ENCODE results near the gene PRR29. TPM values are rescaled to one million over a fixed set of nuclear protein-coding genes. Genes with fewer than 3 reads are reported as not detected.

PRR29 gene
- total RNA-seq, 1 experiment from 2014 or later = 0.52 TPM

DNA sequence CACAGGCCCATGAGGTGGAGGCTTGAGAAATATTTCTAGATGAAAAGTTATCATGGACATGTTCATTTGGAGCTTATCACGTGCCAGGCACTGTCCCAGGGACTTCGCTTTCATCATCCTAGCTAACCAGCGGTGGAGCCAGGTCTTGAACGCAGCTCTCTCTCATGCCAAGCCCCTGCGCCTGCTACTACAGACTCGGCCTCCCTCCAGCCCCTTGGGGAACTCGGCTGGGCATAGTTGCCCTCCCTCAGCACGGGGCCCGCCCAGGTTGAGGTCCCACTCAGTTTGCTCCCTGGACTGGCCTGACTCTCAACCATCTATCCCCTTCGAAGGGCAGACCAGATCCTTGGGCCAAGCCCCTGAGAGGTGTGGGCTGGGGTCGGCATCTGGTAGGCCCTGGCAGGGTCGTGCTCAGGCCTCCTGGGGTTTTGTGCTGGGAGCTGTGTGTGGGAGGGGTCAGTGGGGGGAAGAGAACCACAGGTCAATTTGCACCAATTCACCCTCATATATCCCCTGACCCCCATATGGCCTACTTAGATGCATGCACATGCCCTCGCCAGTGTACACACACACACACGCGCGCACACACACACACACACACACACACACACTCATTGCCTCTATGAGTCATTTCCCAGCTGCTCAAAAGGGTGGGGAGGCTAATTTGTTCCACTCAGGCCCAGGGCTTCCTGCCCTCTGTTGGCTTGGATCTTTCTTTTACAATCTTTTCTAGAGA lies 13.3 kb upstream of the PRR29 start:
- H3K27me3 ChIP-seq (ENCODE audit: control insufficient read depth, insufficient read depth, low read length) = no peaks in the 10 kb centered on the region; the same call in 1 of the 2 replicates
- no peak for DNase-seq
- H3K36me3 ChIP-seq (replicated peaks; ENCODE audit: control insufficient read depth, insufficient read depth, low read length) = no peaks in the 10 kb centered on the region
- H3K4me3 ChIP-seq (ENCODE audit: insufficient read depth, low read depth, low read length) = no peak overlapping the region

DNA sequence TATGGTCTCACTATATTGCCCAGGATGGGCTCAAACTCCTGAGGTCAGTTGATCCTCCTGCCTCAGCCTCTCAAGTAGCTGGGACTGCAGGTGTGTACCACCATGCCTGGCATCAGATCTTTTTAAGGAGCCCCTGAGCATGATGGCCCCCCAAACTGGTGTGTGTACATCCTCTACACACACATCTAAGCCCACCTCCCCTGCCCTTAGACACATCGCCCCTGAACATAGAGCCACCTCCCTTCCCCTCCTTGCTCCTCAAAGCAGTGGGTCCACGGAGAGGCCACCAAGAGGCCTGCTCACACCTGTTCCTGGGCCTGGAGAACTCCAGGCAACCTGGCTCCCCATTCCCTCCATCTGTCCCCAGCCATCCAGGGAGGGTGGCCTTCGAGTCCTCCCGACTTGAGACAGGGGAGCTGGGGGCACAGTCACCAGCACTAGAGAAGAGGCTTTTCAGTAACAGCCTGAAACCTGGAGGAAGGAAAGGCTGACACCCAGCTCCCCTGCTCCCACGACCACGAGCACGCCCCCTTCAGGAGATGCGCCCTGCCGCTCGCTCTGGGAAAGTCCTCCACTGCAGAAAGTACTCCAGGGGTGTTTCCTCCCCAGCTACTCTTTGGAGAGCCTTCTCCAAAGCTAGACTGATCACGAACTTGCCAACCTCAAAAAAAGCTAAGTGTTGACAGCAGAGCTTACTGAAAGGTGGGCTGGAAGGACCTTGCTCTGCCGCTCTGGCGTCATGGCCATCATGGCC lies 12.6 kb upstream of the PRR29 start:
- no peaks in the 10 kb centered on the region; the same call in 1 of the 2 replicates for H3K27me3 ChIP-seq (ENCODE audit: control insufficient read depth, insufficient read depth, low read length)
- peak; percentile 79 for DNase-seq
- no peak overlapping the region for H3K4me3 ChIP-seq (ENCODE audit: insufficient read depth, low read depth, low read length)
- H3K36me3 ChIP-seq (replicated peaks; ENCODE audit: control insufficient read depth, insufficient read depth, low read length) = no peaks in the 10 kb centered on the region

DNA sequence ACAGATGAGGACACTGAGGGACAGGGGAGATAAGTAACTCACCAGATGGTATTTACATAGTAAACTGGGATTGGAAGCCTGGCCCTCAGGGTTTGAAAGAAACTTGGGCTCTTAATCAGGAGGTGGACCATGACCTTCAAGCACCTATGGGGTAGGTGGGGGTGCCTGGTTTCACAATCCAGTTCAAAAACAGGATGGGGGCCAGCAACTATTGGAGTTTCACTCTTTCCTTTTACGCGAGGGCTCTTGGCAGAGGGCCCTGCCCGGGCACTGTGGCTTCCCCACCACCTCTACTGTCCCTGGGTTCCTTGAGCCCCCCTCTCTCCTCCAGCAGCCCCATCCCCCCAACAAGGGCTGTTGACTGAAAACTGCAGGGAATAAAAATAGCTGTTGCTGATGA lies 11.3 kb upstream of the PRR29 start:
- no peaks in the 10 kb centered on the region for H3K36me3 ChIP-seq (replicated peaks; ENCODE audit: control insufficient read depth, insufficient read depth, low read length)

DNA sequence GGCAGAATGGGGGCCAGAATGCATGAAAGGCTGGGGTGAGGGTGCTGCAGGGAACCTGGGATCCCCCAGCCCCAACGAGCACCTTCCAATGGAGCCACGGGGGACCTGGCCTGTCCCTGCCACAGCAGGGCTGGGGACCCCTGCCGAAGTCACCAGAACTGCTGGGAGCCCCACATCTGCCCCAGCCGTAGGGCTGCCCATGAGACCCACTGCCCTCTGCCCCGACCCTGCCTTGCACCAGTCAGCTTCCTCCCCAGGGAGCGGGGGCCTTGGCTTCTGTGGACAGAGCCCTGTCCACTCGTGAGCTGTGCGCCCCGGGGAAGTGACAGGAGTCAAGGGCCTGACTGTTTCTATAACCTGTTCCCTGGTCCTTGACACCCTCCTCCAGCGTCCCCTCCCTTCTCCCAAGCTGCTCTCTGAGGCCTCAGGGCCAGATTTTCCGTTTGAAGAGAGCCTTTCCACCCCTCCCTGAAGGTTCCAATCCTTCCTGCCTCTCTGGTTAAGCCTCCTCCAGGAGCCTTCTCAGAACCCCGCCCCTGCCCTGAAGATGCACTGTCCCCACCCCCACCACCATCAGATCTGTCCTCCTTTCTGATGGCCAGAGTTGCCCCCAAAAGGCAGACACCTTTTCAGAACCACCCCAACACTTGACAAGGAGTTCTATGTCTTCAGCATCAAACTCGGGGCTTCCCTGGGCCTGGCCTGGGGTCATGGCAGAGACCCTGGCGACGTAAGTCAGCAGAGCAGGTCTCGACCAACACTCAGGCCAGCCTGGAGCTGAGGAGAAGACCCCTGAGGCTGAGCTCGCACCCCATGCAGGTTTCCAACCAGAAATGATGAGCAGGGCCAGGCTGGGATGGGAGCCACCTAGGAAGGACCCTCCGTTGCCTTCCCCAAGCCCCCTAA lies 10.7 kb upstream of the PRR29 start:
- Histone ChIP-seq H3K4me3 (ENCODE audit: insufficient read depth, low read depth, low read length) (no peak overlapping the region), H3K36me3 (replicated peaks; ENCODE audit: control insufficient read depth, insufficient read depth, low read length) (no peaks in the 10 kb centered on the region), H3K27me3 (ENCODE audit: control insufficient read depth, insufficient read depth, low read length) (peaks cover 4% of the 10 kb centered on the region; the same call in 1 of the 2 replicates)
- no peak for DNase-seq

More for the DNA sequence above, 11.3 kb upstream of the PRR29 start:
- DNase-seq = no peak
- Histone ChIP-seq H3K27me3 (ENCODE audit: control insufficient read depth, insufficient read depth, low read length) (no peaks in the 10 kb centered on the region; the same call in 1 of the 2 replicates), H3K4me3 (ENCODE audit: insufficient read depth, low read depth, low read length) (no peak overlapping the region)

DNA sequence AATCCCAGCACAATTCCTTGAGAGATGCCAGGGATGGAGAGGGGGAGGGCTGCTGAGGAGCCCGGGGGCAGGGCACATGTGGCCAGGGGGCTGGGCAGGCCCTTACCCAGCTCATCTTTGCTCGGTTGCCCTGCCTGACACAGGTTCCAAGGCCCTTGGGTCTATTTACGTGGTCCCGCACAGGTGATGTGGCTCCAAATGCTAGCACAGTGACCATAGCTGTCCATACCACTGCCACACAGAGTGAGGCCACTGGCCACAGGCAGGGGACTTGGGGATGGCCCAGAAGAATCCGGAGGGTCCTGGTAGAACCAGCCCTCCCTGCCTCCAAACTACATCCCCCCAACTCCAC lies 10.0 kb upstream of the PRR29 start:
- Histone ChIP-seq H3K27me3 (ENCODE audit: control insufficient read depth, insufficient read depth, low read length) (peaks cover 6% of the 10 kb centered on the region; the same call in 1 of the 2 replicates), H3K36me3 (replicated peaks; ENCODE audit: control insufficient read depth, insufficient read depth, low read length) (no peaks in the 10 kb centered on the region), H3K4me3 (ENCODE audit: insufficient read depth, low read depth, low read length) (no peak overlapping the region)
- DNase-seq = no peak

DNA sequence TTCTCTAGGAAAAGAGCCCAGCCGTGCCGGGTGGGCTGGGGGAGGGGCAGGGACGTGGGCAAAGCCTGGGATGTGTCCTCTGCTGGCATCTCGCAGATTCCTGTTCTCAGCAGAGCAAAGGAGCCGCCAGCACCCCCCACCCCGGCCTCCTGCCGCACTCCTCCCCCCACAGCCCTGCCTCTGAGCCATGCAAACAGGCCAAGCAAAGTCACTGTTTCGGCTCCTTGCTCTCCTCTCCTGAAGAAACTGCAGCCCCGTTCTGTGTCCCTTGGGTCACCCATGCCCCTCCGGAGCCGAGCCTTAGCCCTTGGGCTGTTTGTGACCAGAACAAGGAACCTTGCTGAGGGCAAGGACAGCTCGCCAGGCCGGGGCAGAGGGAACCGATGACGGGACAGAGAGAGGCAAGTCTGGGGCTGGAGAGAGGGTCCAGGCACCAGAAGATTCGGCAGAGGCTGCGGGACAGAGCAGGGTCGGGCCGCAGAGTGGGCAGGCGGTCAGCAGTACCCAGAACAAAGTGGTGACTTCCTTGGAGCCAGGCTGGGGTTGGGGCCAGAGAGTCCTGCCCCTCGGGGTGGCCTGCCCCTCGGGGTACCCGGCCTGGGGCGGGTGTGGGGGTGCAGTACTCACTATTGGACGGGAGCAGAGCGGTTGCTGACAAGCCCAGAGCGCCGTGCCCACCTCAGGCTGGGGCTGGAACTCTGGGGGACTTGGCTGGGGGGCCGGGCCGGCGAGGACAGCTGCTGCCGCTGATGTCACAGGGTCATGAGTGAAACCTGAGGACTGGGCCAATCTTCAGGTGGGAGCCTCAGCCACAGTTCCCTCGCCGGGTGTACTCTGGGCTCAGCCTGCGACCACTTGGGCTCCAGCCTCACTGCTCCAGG lies 9.2 kb upstream of the PRR29 start:
- H3K36me3 ChIP-seq (replicated peaks; ENCODE audit: control insufficient read depth, insufficient read depth, low read length) = no peaks in the 10 kb centered on the region
- DNase-seq = peak; percentile 83
- peaks cover 10% of the 10 kb centered on the region for H3K27me3 ChIP-seq (ENCODE audit: control insufficient read depth, insufficient read depth, low read length)

DNA sequence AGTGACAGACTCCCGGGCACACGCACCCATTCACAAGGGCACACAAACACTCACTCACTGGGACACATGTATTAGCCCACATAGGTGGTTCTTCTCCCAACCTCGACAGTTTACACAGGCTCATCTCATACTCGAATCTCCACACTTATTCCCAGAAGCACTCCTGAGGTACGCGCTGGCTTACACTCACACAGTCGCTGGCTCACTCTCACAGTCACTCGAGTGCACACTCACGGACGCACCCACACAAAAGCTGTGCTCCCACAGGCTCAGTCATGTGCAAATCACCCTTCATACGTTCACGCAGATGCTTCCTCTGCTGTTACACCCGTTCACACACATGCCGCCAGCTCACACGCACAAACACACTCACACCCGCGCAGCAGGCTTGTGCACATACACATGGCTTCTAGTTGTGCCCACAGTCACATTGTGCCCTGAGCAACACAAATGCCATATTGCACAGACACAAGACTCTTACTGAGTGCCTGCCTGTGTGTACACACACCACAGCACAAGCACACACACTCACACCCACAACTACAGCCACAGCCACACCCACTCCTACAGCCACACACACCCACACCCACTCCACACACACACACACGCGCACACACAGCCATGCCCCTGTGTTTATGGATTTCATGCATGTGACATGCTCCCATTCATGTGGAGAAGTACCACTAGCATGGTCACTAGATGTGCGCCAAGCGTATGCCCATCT lies 8.4 kb upstream of the PRR29 start:
- H3K27me3 ChIP-seq (ENCODE audit: control insufficient read depth, insufficient read depth, low read length) = peaks cover 12% of the 10 kb centered on the region
- H3K36me3 ChIP-seq (replicated peaks; ENCODE audit: control insufficient read depth, insufficient read depth, low read length) = no peaks in the 10 kb centered on the region
- no peak overlapping the region for H3K4me3 ChIP-seq (ENCODE audit: insufficient read depth, low read depth, low read length)
- no peak for DNase-seq

More for the DNA sequence above, 9.2 kb upstream of the PRR29 start:
- H3K4me3 ChIP-seq (ENCODE audit: insufficient read depth, low read depth, low read length) = no peak overlapping the region

DNA sequence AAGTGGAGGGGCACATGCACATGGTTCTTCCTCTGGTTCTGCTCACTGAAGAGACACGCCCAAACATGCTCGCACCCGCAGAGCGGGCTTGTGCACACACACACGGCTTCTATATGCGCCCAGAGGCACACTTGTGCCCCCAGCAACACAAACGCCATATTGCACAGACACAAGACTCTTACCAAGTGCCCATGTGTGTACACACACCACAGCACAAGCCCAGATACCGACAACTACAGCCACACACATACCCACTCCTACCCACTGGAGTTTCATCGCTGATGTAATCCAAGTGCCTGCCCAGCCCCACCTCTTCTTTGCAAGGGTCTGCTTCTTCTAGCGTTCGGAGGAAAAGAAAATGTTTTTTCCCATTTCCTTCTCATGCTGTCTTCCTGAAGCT lies 6.5 kb upstream of the PRR29 start:
- H3K27me3 ChIP-seq (ENCODE audit: control insufficient read depth, insufficient read depth, low read length) = peaks cover 12% of the 10 kb centered on the region
- no peak for DNase-seq
- no peak overlapping the region for H3K4me3 ChIP-seq (ENCODE audit: insufficient read depth, low read depth, low read length)
- no peaks in the 10 kb centered on the region for H3K36me3 ChIP-seq (replicated peaks; ENCODE audit: control insufficient read depth, insufficient read depth, low read length)

DNA sequence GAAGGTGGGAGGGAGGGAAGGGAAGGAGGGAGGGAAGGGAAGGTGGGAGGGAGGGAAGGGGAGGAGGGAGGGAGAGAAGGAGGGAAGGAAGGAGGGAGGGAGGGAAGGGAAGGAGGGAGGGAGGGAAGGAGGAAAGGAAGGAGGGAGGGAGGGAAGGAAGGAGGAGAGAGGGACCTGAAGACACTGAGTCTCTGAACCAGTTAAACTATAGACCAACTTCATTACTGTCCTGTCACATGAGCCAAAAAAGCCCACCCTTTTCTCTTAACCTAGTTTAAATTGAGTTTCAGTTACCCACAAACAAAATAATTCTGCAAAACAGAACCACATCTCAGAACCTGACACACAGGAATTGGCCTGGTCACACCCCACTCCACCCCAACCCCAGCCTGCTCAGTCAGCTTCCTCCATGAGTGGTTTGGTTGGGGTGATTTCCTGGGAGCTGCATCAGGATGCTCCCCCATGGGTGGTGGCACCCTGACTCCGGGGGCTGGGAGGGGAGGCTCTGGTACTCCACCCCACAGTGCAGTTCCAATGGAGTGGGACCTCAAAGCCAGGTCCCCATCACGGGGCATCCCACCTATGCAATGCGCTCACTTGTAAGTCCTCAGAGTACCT lies 4.7 kb upstream of the PRR29 start:
- peak; percentile 4 for DNase-seq
- Histone ChIP-seq H3K36me3 (replicated peaks; ENCODE audit: control insufficient read depth, insufficient read depth, low read length) (no peaks in the 10 kb centered on the region), H3K4me3 (ENCODE audit: insufficient read depth, low read depth, low read length) (no peak overlapping the region), H3K27me3 (ENCODE audit: control insufficient read depth, insufficient read depth, low read length) (peaks cover 21% of the 10 kb centered on the region)

DNA sequence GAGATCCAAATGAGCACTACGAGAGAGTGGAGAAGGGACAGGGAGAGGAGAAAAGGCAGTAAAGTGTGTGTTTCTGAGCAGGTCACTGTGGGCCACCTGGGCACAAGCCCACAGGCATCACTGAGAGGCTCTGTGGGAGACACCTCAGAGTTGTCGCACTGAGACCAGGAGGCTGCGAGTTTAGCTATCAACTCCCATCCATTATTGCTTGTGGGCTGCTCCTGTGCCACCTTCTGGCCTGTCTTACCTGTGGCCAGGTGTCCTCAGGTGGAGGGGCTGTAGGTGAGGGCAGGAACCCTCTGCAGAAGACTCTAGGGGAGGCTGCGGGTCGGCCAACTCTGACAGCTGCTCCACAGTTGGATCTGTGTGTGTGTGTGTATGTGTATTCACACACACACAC lies 2.5 kb upstream of the PRR29 start:
- peaks cover 27% of the 10 kb centered on the region for H3K27me3 ChIP-seq (ENCODE audit: control insufficient read depth, insufficient read depth, low read length)
- no peak overlapping the region for H3K4me3 ChIP-seq (ENCODE audit: insufficient read depth, low read depth, low read length)
- H3K36me3 ChIP-seq (replicated peaks; ENCODE audit: control insufficient read depth, insufficient read depth, low read length) = no peaks in the 10 kb centered on the region
- DNase-seq = peak; percentile 10

DNA sequence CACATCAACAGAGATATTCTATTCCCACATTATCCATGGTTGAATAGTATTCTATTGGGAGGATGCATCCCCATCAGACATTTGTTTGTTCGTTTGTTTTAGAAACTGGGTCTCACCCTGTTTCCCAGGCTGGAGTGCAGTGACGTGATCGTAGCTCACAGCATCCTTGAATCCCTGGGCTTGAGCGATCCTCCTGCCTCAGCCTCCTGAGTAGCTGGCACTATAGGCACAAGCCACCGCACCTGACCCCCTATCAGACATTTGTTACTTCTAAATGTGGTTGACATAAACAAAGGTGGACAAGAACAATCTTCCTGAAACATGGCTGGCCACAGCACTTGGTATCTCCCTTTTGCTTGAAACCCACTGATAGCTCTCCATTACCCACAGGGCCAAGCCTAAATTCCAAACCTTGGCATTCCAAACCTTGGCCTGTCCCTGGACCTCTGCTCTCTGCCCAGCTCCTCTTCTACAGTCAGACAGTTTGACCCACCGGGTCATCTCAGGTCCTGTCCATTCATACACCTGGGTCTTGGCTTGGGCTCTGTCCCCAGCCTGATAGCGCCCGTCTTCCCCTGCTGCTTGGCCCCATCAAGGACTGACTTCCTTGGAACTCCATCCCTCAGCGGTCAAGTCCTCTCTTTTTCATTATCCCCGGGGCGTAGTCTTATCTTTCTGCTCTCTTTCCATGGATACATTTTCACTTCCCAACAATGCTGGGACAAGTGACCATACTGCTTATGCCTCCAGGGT lies 1.5 kb upstream of the PRR29 start:
- peaks cover 27% of the 10 kb centered on the region for H3K27me3 ChIP-seq (ENCODE audit: control insufficient read depth, insufficient read depth, low read length)
- no peak overlapping the region for H3K4me3 ChIP-seq (ENCODE audit: insufficient read depth, low read depth, low read length)
- H3K36me3 ChIP-seq (replicated peaks; ENCODE audit: control insufficient read depth, insufficient read depth, low read length) = no peaks in the 10 kb centered on the region
- no peak for DNase-seq

DNA sequence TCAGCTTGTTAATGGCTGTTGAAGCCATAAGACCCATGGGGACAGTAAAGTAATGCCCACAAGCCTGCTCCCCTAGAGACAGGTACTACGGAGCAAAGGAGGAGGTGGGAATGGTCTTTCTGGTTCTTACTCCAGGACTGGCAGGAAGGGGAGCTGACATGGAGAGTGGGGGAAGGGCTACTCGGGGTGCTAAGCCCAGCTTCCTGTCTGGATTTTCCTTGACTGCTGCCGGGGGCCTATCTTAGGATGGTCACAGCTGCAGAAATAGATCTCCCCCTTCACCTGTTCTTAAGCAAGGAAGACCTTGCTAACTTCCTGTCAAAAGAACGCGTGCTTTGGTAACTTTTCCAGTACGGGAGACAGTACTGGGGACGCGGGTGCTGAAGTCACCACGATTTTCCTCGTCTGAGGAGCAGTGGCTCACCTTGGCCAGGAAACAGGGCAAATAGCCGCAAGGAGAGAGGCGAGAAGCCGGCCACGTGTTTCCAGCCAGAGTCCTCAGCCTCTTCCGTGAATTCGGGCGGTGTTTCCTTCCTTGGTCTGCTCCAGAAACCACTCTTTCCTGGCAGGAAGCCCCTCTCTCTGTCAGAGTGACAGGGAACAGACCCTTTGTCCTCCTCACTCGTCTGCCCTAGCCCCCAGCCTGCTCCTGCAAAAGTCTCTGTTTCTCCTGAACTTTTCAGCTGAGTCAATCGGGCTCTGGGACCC lies 656 bp upstream of the PRR29 start:
- H3K27me3 ChIP-seq (ENCODE audit: control insufficient read depth, insufficient read depth, low read length) = peaks cover 23% of the 10 kb centered on the region
- no peaks in the 10 kb centered on the region for H3K36me3 ChIP-seq (replicated peaks; ENCODE audit: control insufficient read depth, insufficient read depth, low read length)
- peak overlapping the region; percentile 71 for H3K4me3 ChIP-seq (ENCODE audit: insufficient read depth, low read depth, low read length)
- DNase-seq = peak; percentile 54

Data from H7 (cell line).